Peyer's patch (tissue), 4 donors: ENCODE results near the gene WDR64. TPM values are rescaled to one million over a fixed set of nuclear protein-coding genes. Genes with fewer than 3 reads are reported as not detected.

Experiments
- DNase-seq, 3 donors: peaks; one replicate each; pipeline ENCODE4 v3.0.0-alpha.2; 2017 to 2019
- H3K27ac ChIP-seq, 4 donors: fragments of 200-600 bp; sonication (generic); one replicate each; pipeline ENCODE4 v1.5.1; 2016 to 2019
- H3K27me3 ChIP-seq, 2 donors: fragments of 200-600 bp; sonication (generic); one replicate each; pipeline ENCODE4 v1.5.1; 2019
- H3K36me3 ChIP-seq, 3 donors: fragments of 200-600 bp; sonication (generic); one replicate each; pipeline ENCODE4 v1.5.1; 2016 to 2019
- H3K4me1 ChIP-seq, 4 donors: fragments of 200-600 bp; sonication (generic); one replicate each; pipeline ENCODE4 v1.5.1; 2016 to 2019
- H3K4me3 ChIP-seq, 4 donors: fragments of 200-600 bp; sonication (generic); 1 replicate in 3 of 4; 2 replicates in 1 of 4; pipeline ENCODE4 v1.5.1; 2016 to 2019; ENCODE audit warnings: mild to moderate bottlenecking in 1 of 4
- H3K9me3 ChIP-seq, 4 donors: fragments of 200-600 bp; sonication (generic); one replicate each; pipeline ENCODE4 v1.5.1; 2016 to 2019; ENCODE audit warnings: mild to moderate bottlenecking in 1 of 4
- POLR2A ChIP-seq, 2 donors: fragments of 450-650 bp; IDR thresholded peaks; one replicate each; pipeline ENCODE4 v1.5.1; 2017; ENCODE audit warnings: antibody characterized with exemption in 2 of 2, mild to moderate bottlenecking in 2 of 2, moderate library complexity in 2 of 2
- total RNA-seq, 4 donors: library from RNA; depleted of rRNA; stranded (reverse); fragments of >200 nt; gene quantifications; one replicate each; pipeline ENCODE4 v1.1.0, GENCODE V29; 2016
- TF ChIP-seq, protein P1 (sequence below), 6 experiments: fragments of 450-650 bp in 4 of 6; fragments of 200-600 bp in 2 of 6; sonication (generic) in 1 of 6; IDR thresholded peaks; one replicate each; pipeline ENCODE4 v1.5.1; 2017 to 2019; ENCODE audit warnings: antibody characterized with exemption in 6 of 6, mild to moderate bottlenecking in 3 of 6, moderate library complexity in 1 of 6

WDR64 gene
- total RNA-seq, 4 donors from 2014 or later, result not detected

DNA sequence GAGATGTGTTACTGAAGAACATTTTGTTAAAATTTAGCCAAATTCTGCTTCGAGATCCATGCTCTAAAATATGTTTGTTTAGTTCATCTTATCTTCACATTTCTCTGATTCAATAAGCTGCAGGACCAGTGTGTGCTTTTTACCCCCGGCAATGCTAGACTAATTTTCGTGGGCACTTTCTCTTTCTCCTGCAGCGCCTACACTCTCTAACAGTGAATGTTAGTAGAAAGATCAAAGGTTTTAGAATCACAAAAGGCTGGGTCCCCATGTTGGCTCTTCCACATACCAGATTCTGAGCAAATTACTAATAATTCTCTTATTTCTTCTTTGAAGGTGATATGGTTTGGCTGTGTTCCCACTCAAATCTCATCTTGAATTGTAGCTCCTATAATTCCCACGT is 20.4 kb upstream of the WDR64 start:
- no peaks in the 10 kb centered on the region for H3K36me3 ChIP-seq
- no peak for TF ChIP-seq POLR2A (IDR thresholded peaks at IDR 0.05)
- TF ChIP-seq, protein P1, sequence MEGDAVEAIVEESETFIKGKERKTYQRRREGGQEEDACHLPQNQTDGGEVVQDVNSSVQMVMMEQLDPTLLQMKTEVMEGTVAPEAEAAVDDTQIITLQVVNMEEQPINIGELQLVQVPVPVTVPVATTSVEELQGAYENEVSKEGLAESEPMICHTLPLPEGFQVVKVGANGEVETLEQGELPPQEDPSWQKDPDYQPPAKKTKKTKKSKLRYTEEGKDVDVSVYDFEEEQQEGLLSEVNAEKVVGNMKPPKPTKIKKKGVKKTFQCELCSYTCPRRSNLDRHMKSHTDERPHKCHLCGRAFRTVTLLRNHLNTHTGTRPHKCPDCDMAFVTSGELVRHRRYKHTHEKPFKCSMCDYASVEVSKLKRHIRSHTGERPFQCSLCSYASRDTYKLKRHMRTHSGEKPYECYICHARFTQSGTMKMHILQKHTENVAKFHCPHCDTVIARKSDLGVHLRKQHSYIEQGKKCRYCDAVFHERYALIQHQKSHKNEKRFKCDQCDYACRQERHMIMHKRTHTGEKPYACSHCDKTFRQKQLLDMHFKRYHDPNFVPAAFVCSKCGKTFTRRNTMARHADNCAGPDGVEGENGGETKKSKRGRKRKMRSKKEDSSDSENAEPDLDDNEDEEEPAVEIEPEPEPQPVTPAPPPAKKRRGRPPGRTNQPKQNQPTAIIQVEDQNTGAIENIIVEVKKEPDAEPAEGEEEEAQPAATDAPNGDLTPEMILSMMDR (IDR thresholded peaks at IDR 0.05), result no peak
- H3K27me3 ChIP-seq, result no peaks in the 10 kb centered on the region
- no peak overlapping the region for H3K4me3 ChIP-seq
- no peaks in the 10 kb centered on the region for H3K9me3 ChIP-seq
- H3K27ac ChIP-seq, result no peak overlapping the region
- H3K4me1 ChIP-seq, result no peaks in the 10 kb centered on the region
- DNase-seq, result no peak

- H3K9me3 ChIP-seq, result no peaks in the 10 kb centered on the region
- no peak overlapping the region for H3K4me3 ChIP-seq
- no peak overlapping the region for H3K27ac ChIP-seq
- TF ChIP-seq, protein P1 (IDR thresholded peaks at IDR 0.05), result no peak
- no peak for TF ChIP-seq POLR2A (IDR thresholded peaks at IDR 0.05)
- no peaks in the 10 kb centered on the region for H3K27me3 ChIP-seq
- H3K4me1 ChIP-seq, result peaks cover 0 to 5% (median 2%) of the 10 kb centered on the region in 4 donors
- H3K36me3 ChIP-seq, result no peaks in the 10 kb centered on the region
- no peak for DNase-seq
These were observed 19.1 kb upstream of the WDR64 start for GRCh38 chr1:241632987-241633386.

DNA sequence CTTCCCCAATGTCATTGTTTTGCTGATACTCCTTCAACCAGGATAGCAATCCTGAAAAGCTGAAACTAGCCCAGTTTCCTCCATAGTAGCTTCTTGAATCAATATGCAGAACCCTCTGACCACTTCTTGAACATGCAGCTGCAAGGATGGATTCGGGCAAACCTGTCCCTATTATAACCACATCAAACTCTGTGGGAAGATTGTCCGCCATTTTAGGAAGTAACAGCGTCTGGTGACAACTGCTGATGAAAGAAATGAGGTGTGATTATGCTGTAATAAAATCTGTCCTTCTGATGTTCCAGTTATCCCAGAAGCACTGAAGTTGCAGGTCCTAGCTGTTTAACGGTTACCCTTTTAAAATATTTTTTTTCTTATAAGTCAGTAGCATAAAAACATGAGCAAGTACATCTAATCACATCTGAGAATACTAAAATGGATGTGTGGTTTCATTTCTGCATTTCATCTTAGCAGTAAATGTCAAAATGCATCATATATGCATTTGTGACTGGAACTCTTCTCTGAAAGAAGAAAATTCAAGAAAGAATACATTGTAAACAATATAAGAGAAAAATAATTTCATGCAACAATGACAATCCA is 16.4 kb upstream of the WDR64 start:
- H3K4me1 ChIP-seq, result peaks cover 0 to 11% (median 3%) of the 10 kb centered on the region in 4 donors
- H3K27me3 ChIP-seq, result no peaks in the 10 kb centered on the region
- peak overlapping the region in 1 of 4 donors; percentile 22 for H3K27ac ChIP-seq
- no peak overlapping the region for H3K4me3 ChIP-seq
- peak in 1 of 3 donors; percentile 32 for DNase-seq
- no peaks in the 10 kb centered on the region for H3K36me3 ChIP-seq
- H3K9me3 ChIP-seq, result no peaks in the 10 kb centered on the region
- TF ChIP-seq, protein P1 (IDR thresholded peaks at IDR 0.05), result no peak
- no peak for TF ChIP-seq POLR2A (IDR thresholded peaks at IDR 0.05)

GRCh38 chr1:241636291-241636690 is 15.8 kb upstream of the WDR64 start:
- DNase-seq, result no peak
- H3K27me3 ChIP-seq, result no peaks in the 10 kb centered on the region
- peaks cover 0 to 11% (median 4%) of the 10 kb centered on the region in 4 donors for H3K4me1 ChIP-seq
- H3K27ac ChIP-seq, result no peak overlapping the region
- TF ChIP-seq, protein P1 (IDR thresholded peaks at IDR 0.05), result no peak
- no peak for TF ChIP-seq POLR2A (IDR thresholded peaks at IDR 0.05)
- H3K36me3 ChIP-seq, result no peaks in the 10 kb centered on the region
- no peak overlapping the region for H3K4me3 ChIP-seq
- H3K9me3 ChIP-seq, result no peaks in the 10 kb centered on the region

DNA sequence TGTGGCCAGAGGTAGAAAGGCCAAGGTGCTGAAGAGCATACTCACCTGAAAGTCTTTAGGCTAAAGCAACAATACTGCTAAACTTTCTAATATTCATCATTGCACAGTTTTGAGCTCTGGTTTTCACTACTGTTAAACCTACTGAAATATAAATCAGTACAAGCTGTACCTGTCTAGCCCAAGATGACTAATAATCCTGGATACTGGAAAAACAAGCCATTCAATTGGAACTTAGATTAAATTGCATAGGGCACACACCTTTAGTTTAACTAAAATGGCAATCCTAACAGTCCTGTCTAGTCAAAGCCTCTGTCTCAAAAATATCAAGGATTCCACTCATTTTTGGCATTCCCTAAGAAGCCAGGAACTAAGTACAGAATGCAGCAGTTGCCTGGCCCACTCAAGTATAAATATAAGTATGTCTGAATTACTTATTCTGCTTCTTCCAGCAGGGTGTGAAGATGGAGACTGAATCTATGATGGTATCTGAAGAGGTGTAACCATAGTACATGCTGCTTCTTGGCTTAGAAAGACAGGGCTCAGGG is 15.0 kb upstream of the WDR64 start:
- TF ChIP-seq POLR2A (IDR thresholded peaks at IDR 0.05), result no peak
- TF ChIP-seq, protein P1 (IDR thresholded peaks at IDR 0.05), result no peak
- no peak overlapping the region for H3K4me3 ChIP-seq
- H3K9me3 ChIP-seq, result no peaks in the 10 kb centered on the region
- peaks cover 0 to 11% (median 4%) of the 10 kb centered on the region in 4 donors for H3K4me1 ChIP-seq
- no peaks in the 10 kb centered on the region for H3K27me3 ChIP-seq
- no peak overlapping the region for H3K27ac ChIP-seq
- H3K36me3 ChIP-seq, result no peaks in the 10 kb centered on the region
- DNase-seq, result no peak
